ENCODE measurements around the gene GALM.
A peak's percentile ranks its signal among the peaks of the same experiment; 100 is the strongest.

The GALM gene

GRCh38 chr2:38771632-38772031, 105.7 kb downstream of the GALM start:
- peak; percentile 59 for DNase-seq (ENCODE audit: low spot score)

- no peak for DNase-seq (ENCODE audit: low spot score)
These were observed 109.4 kb downstream of the GALM start for GRCh38 chr2:38775097-38775920.

DNA sequence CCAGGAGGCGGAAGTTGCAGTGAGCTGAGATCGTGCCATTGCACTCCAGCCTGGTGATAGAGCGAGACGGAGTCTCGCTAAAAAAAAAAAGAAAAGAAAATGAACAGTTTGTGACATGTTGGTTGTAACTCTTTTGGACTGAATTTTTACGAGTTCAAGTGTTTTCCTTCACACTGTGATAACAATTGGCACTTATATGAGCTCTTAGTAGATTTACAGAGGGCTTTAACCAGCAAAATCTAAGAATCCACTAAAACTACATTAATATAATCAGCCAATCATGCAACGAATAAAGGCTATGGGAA, 110.0 kb downstream of the GALM start:
- DNase-seq (ENCODE audit: low spot score), result no peak

DNA sequence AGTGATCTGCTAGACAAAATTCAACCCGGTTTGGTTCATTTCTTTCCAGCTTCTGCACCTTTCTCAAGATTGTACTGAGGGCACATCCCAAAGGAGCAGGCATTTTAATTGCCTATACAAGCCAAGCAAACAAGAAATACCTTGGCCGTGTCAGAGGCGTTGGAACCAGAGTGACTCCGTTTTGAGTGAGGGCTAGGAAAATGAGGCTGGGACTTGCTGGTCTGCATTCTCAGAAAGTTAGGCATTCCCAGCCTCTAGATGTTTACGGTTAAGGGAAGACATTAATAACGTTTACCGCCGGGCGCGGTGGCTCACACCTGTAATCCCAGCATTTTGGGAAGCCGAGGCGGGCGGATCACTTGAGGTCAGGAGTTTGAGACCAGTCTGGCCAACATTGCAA, 110.6 kb downstream of the GALM start:
- no peak for DNase-seq (ENCODE audit: low spot score)

GRCh38 chr2:38778687-38779082, 112.8 kb downstream of the GALM start:
- no peak for DNase-seq (ENCODE audit: low spot score)

DNA sequence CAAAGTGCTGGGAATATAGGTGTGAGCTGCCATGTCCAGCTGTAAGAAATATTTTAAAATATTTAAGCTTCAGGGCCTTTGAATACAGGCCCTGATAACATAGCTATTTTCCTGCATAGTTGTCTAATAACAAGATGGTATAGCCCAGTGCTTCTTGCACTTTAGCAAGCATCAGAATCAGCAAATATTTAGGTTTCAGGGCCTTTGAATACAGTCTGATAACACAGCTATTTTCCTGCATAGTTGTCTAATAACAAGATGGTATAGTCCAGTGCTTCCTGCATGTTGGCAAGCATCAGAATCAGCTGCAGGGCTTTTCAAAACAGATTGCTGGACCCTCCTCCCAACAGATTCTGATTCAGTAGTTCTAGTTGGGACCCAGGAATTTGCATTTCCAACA, 117.7 kb downstream of the GALM start:
- DNase-seq (ENCODE audit: low spot score), result no peak

Measured in AG08395 (cell line).